ENCODE data around the gene UMODL1.

UMODL1 gene

GRCh38 chr21:42097860-42098454 lies 26.8 kb downstream of the UMODL1 start:
- DNase-seq (ENCODE audit: low read depth in 2 of 3, low spot score in 1 of 3): no peak

- no peak for DNase-seq (ENCODE audit: low read depth in 2 of 3, low spot score in 1 of 3)
Observed at GRCh38 chr21:42098957-42099505, 27.9 kb downstream of the UMODL1 start.

- DNase-seq (ENCODE audit: low read depth in 2 of 3, low spot score in 1 of 3): no peak
Observed at GRCh38 chr21:42101246-42101645, 30.1 kb downstream of the UMODL1 start.

- DNase-seq (ENCODE audit: low read depth in 2 of 3, low spot score in 1 of 3): no peak
Observed at GRCh38 chr21:42102076-42102475, 31.0 kb downstream of the UMODL1 start.

- DNase-seq (ENCODE audit: low read depth in 2 of 3, low spot score in 1 of 3): no peak
Observed at GRCh38 chr21:42102526-42102925, 31.4 kb downstream of the UMODL1 start.

- DNase-seq (ENCODE audit: low read depth in 2 of 3, low spot score in 1 of 3): no peak
Observed at GRCh38 chr21:42102991-42103390, 31.9 kb downstream of the UMODL1 start.

- no peak for DNase-seq (ENCODE audit: low read depth in 2 of 3, low spot score in 1 of 3)
Observed at GRCh38 chr21:42103843-42104242, 32.7 kb downstream of the UMODL1 start.

- no peak for DNase-seq (ENCODE audit: low read depth in 2 of 3, low spot score in 1 of 3)
Observed at GRCh38 chr21:42105476-42106315, 34.6 kb downstream of the UMODL1 start.

GRCh38 chr21:42106425-42106824 lies 35.3 kb downstream of the UMODL1 start:
- DNase-seq (ENCODE audit: low read depth in 2 of 3, low spot score in 1 of 3): no peak

- no peak for DNase-seq (ENCODE audit: low read depth in 2 of 3, low spot score in 1 of 3)
Observed at GRCh38 chr21:42107177-42107880, 36.2 kb downstream of the UMODL1 start.

- peak; percentile 38 to 54 (median 54) for DNase-seq (ENCODE audit: low read depth in 2 of 3, low spot score in 1 of 3)
Observed at GRCh38 chr21:42107881-42108553, 36.9 kb downstream of the UMODL1 start.

- no peak for DNase-seq (ENCODE audit: low read depth in 2 of 3, low spot score in 1 of 3)
Observed at GRCh38 chr21:42108554-42109340, 37.6 kb downstream of the UMODL1 start.

- no peak for DNase-seq (ENCODE audit: low read depth in 2 of 3, low spot score in 1 of 3)
Observed at GRCh38 chr21:42109473-42109872, 38.4 kb downstream of the UMODL1 start.

- DNase-seq (ENCODE audit: low read depth in 2 of 3, low spot score in 1 of 3): no peak
Observed at GRCh38 chr21:42109873-42110525, 38.9 kb downstream of the UMODL1 start.

GRCh38 chr21:42110691-42111469 lies 39.8 kb downstream of the UMODL1 start:
- no peak for DNase-seq (ENCODE audit: low read depth in 2 of 3, low spot score in 1 of 3)

- no peak for DNase-seq (ENCODE audit: low read depth in 2 of 3, low spot score in 1 of 3)
Observed at GRCh38 chr21:42111470-42111743, 40.3 kb downstream of the UMODL1 start.

- DNase-seq (ENCODE audit: low read depth in 2 of 3, low spot score in 1 of 3): no peak
Observed at GRCh38 chr21:42111811-42112210, 40.7 kb downstream of the UMODL1 start.

- DNase-seq (ENCODE audit: low read depth in 2 of 3, low spot score in 1 of 3): no peak
Observed at GRCh38 chr21:42112238-42112637, 41.1 kb downstream of the UMODL1 start.

GRCh38 chr21:42112857-42113256 lies 41.7 kb downstream of the UMODL1 start:
- no peak for DNase-seq (ENCODE audit: low read depth in 2 of 3, low spot score in 1 of 3)

All from stimulated activated CD4-positive, alpha-beta T cell treated with anti-CD3 and anti-CD28 coated beads, Interleukin-12 subunit alpha, Interleukin-12 subunit beta, amount 100 ng/mL, for 48 hours (primary cell).